Choroid plexus epithelial cell (primary cell): ENCODE results near the gene RIPOR2.

Source experiments
- DNase-seq: peaks from one replicate; pipeline ENCODE4 v3.0.0-alpha.2; 2010; ENCODE audit warnings: low read depth
- H3K4me3 ChIP-seq: 2 replicates; pipeline ENCODE4 v1.5.1; 2011; ENCODE audit warnings: low read depth, mild to moderate bottlenecking, control low read depth, low read length, moderate library complexity
- CTCF ChIP-seq: conservative IDR thresholded peaks from 2 replicates; pipeline ENCODE4 v1.5.1; 2011; ENCODE audit warnings: low read depth, mild to moderate bottlenecking, control low read depth, inconsistent platforms, low read length, moderate library complexity

Gene RIPOR2

GRCh38 chr6:24898676-24899075 lies 37.1 kb downstream of the RIPOR2 start:
- no peak for TF ChIP-seq CTCF
- no peak overlapping the region for H3K4me3 ChIP-seq
- no peak for DNase-seq

DNA sequence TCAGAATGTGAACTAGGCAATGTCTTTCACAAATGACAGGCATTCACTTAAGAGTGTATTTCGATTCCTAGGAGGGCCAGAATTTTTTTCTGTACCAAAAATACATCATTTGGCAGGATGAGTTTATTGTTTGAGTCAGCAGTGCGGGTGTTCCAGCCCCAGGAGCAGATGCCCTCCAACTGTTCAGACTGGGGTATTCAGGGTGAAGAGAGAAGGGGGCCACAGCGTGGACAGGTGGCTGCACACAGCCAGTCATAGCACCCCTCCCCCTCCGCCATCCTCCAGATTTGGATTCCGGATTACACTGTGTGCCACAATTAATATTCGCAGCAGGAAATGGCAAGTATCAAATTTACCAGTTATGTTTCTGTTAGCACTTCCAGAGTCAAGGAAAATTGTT lies 38.6 kb downstream of the RIPOR2 start:
- TF ChIP-seq CTCF, result no peak
- no peak overlapping the region for H3K4me3 ChIP-seq
- no peak for DNase-seq

GRCh38 chr6:24893342-24893850 lies 42.4 kb downstream of the RIPOR2 start:
- TF ChIP-seq CTCF, result no peak
- H3K4me3 ChIP-seq, result no peak overlapping the region
- no peak for DNase-seq

DNA sequence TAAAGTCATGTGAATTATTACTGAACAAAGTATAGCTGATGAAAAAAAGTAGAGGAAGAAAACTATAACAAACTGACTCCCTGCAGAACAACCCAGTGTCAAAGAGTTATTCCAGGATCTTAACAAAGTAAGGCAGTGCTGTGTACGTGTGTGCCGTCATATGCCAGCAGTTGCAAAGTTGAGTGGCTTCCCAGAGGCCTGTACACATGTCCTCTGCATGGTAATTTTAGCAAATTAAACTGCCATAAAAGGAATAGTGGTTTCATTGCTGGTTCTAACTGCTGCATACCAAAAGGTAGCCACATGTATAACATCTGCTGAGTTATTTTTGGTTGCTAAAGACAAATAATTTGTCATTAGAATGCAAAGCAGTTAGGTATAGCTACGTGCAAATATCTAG lies 44.8 kb downstream of the RIPOR2 start:
- TF ChIP-seq CTCF, result no peak
- DNase-seq, result no peak
- no peak overlapping the region for H3K4me3 ChIP-seq

GRCh38 chr6:24890471-24890870 lies 45.3 kb downstream of the RIPOR2 start:
- TF ChIP-seq CTCF, result no peak
- DNase-seq, result no peak
- H3K4me3 ChIP-seq, result no peak overlapping the region

- H3K4me3 ChIP-seq, result no peak overlapping the region
- no peak for TF ChIP-seq CTCF
- no peak for DNase-seq
Observed at GRCh38 chr6:24888715-24889370, 46.9 kb downstream of the RIPOR2 start.

GRCh38 chr6:24887545-24888140 lies 48.1 kb downstream of the RIPOR2 start:
- no peak for DNase-seq
- no peak overlapping the region for H3K4me3 ChIP-seq
- TF ChIP-seq CTCF, result no peak
